ENCODE results near the gene ISG15. TPM values are rescaled to one million over a fixed set of nuclear protein-coding genes. Genes with fewer than 3 reads are reported as not detected.

The ISG15 gene
- total and polyA plus RNA-seq, 2 of the 13 experiments (the other 11 are each of a cell fraction or from before 2014, with no cell fraction given), result 42.1 to 54.9 TPM

DNA sequence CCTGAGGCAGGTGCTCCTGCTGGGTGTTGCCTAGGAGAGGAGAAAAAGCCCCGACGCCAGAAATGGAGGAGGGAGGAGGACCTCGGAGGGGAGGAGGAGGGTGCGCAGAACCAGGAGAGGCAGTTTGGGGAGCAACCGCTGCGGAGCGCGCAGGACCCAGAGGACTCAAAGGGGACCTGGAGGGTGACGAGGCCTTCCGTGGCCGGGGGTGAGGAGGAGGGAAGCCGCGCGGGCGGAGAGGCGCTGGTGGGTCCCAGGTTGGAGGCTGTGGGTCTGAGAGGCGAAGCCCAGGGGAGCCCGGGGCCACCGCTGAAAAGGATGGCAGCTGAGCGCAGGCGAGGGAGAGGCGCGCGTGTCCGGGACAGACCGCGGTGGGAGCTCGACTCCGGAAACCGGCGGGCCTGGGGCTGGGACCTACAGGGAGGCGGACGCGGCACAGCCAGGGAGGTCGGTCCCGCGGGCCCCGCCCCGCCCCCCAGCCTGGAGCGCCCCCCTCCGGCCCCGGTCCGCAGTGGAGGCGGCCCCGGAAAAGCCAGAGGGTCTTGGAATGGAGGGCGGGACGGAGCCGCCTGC is 45.7 kb downstream of the ISG15 start (continued):
- TF ChIP-seq SNRNP70 (IDR thresholded peaks at IDR 0.05; ENCODE audit: low read depth, low read length) (no peak), POLR2AphosphoS5 (IDR thresholded peaks at IDR 0.05; ENCODE audit: low read depth, low read length) (0 out of 2 replicates have a peak, but pooled peaks have one; percentile 25), ZFX (CRISPR knock-in tag; IDR thresholded peaks at IDR 0.05; ENCODE audit: low read depth) (no peak), ZNF777 (CRISPR knock-in tag; IDR thresholded peaks at IDR 0.05) (no peak; the same call in 1 of the 2 replicates), HNRNPK (IDR thresholded peaks at IDR 0.05; ENCODE audit: low read depth, low read length, poor library complexity, severe bottlenecking) (peak; percentile 15), ZBTB7B (CRISPR knock-in tag; IDR thresholded peaks at IDR 0.05) (no peak), ZNF484 (CRISPR knock-in tag; IDR thresholded peaks at IDR 0.05; ENCODE audit: borderline replicate concordance, low read depth) (no peak), TAF1 (CRISPR knock-in tag; IDR thresholded peaks at IDR 0.05) (no peak), PHB2 (IDR thresholded peaks at IDR 0.05; ENCODE audit: partially characterized antibody) (no peak), ZNF766 (CRISPR knock-in tag; IDR thresholded peaks at IDR 0.05; ENCODE audit: borderline replicate concordance) (no peak), RARA (CRISPR knock-in tag; IDR thresholded peaks at IDR 0.05) (no peak), ZNF562 (CRISPR knock-in tag; IDR thresholded peaks at IDR 0.05; ENCODE audit: borderline replicate concordance) (no peak), DR1 (CRISPR knock-in tag; IDR thresholded peaks at IDR 0.05) (no peak), SMARCC2 (IDR thresholded peaks at IDR 0.05) (no peak), ZSCAN9 (CRISPR knock-in tag; IDR thresholded peaks at IDR 0.05; ENCODE audit: borderline replicate concordance) (no peak), SAP130 (CRISPR knock-in tag; IDR thresholded peaks at IDR 0.05; ENCODE audit: low read depth) (peak; percentile 52; the same call in 1 of the 2 replicates), TP53 (CRISPR knock-in tag; conservative IDR thresholded peaks at IDR 0.05) (no peak), ZNF670 (CRISPR knock-in tag; IDR thresholded peaks at IDR 0.05; ENCODE audit: borderline replicate concordance) (no peak; the same call in 1 of the 2 replicates)
- TF ChIP-seq, protein P1, sequence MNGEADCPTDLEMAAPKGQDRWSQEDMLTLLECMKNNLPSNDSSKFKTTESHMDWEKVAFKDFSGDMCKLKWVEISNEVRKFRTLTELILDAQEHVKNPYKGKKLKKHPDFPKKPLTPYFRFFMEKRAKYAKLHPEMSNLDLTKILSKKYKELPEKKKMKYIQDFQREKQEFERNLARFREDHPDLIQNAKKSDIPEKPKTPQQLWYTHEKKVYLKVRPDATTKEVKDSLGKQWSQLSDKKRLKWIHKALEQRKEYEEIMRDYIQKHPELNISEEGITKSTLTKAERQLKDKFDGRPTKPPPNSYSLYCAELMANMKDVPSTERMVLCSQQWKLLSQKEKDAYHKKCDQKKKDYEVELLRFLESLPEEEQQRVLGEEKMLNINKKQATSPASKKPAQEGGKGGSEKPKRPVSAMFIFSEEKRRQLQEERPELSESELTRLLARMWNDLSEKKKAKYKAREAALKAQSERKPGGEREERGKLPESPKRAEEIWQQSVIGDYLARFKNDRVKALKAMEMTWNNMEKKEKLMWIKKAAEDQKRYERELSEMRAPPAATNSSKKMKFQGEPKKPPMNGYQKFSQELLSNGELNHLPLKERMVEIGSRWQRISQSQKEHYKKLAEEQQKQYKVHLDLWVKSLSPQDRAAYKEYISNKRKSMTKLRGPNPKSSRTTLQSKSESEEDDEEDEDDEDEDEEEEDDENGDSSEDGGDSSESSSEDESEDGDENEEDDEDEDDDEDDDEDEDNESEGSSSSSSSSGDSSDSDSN (CRISPR knock-in tag; IDR thresholded peaks at IDR 0.05), result no peak
- TF ChIP-seq, protein P2, sequence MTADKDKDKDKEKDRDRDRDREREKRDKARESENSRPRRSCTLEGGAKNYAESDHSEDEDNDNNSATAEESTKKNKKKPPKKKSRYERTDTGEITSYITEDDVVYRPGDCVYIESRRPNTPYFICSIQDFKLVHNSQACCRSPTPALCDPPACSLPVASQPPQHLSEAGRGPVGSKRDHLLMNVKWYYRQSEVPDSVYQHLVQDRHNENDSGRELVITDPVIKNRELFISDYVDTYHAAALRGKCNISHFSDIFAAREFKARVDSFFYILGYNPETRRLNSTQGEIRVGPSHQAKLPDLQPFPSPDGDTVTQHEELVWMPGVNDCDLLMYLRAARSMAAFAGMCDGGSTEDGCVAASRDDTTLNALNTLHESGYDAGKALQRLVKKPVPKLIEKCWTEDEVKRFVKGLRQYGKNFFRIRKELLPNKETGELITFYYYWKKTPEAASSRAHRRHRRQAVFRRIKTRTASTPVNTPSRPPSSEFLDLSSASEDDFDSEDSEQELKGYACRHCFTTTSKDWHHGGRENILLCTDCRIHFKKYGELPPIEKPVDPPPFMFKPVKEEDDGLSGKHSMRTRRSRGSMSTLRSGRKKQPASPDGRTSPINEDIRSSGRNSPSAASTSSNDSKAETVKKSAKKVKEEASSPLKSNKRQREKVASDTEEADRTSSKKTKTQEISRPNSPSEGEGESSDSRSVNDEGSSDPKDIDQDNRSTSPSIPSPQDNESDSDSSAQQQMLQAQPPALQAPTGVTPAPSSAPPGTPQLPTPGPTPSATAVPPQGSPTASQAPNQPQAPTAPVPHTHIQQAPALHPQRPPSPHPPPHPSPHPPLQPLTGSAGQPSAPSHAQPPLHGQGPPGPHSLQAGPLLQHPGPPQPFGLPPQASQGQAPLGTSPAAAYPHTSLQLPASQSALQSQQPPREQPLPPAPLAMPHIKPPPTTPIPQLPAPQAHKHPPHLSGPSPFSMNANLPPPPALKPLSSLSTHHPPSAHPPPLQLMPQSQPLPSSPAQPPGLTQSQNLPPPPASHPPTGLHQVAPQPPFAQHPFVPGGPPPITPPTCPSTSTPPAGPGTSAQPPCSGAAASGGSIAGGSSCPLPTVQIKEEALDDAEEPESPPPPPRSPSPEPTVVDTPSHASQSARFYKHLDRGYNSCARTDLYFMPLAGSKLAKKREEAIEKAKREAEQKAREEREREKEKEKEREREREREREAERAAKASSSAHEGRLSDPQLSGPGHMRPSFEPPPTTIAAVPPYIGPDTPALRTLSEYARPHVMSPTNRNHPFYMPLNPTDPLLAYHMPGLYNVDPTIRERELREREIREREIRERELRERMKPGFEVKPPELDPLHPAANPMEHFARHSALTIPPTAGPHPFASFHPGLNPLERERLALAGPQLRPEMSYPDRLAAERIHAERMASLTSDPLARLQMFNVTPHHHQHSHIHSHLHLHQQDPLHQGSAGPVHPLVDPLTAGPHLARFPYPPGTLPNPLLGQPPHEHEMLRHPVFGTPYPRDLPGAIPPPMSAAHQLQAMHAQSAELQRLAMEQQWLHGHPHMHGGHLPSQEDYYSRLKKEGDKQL (CRISPR knock-in tag; IDR thresholded peaks at IDR 0.05; ENCODE audit: low read depth), result no peak
- TF ChIP-seq, protein P3, sequence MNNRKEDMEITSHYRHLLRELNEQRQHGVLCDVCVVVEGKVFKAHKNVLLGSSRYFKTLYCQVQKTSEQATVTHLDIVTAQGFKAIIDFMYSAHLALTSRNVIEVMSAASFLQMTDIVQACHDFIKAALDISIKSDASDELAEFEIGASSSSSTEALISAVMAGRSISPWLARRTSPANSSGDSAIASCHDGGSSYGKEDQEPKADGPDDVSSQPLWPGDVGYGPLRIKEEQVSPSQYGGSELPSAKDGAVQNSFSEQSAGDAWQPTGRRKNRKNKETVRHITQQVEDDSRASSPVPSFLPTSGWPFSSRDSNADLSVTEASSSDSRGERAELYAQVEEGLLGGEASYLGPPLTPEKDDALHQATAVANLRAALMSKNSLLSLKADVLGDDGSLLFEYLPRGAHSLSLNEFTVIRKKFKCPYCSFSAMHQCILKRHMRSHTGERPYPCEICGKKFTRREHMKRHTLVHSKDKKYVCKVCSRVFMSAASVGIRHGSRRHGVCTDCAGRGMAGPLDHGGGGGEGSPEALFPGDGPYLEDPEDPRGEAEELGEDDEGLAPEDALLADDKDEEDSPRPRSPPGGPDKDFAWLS (CRISPR knock-in tag; IDR thresholded peaks at IDR 0.05; ENCODE audit: borderline replicate concordance), result no peak
- TF ChIP-seq, protein P4, sequence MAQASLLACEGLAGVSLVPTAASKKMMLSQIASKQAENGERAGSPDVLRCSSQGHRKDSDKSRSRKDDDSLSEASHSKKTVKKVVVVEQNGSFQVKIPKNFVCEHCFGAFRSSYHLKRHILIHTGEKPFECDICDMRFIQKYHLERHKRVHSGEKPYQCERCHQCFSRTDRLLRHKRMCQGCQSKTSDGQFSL (CRISPR knock-in tag; IDR thresholded peaks at IDR 0.05), result no peak

All from HepG2 (cell line).